Neural progenitor cell (in vitro differentiated cells): ENCODE measurements around the gene SLC50A1. TPM values are rescaled to one million over a fixed set of nuclear protein-coding genes. Genes with fewer than 3 reads are reported as not detected.

Experiments used
- DNase-seq: peaks from one replicate; pipeline ENCODE4 v3.0.0-alpha.2; 2016; ENCODE audit warnings: low spot score
- H2AFZ ChIP-seq: fragments of 200-600 bp; sonication (generic); replicated peaks from 2 replicates; pipeline ENCODE4 v1.6.1; 2016; ENCODE audit warnings: antibody characterized with exemption
- H3F3A ChIP-seq: fragments of 200-600 bp; sonication (generic); 2 replicates; pipeline ENCODE4 v1.6.1; 2016; ENCODE audit warnings: antibody characterized with exemption, low read depth
- H3K27ac ChIP-seq: fragments of 200-600 bp; sonication (generic); 2 replicates; pipeline ENCODE4 v1.5.1; 2016; ENCODE audit warnings: mild to moderate bottlenecking
- H3K27me3 ChIP-seq: fragments of 200-600 bp; sonication (generic); 2 replicates; pipeline ENCODE4 v1.6.1; 2016; ENCODE audit warnings: mild to moderate bottlenecking, moderate library complexity
- H3K36me3 ChIP-seq: fragments of 200-600 bp; sonication (generic); 2 replicates; pipeline ENCODE4 v1.5.1; 2016
- H3K4me1 ChIP-seq: fragments of 200-600 bp; sonication (generic); 2 replicates; pipeline ENCODE4 v1.6.1; 2016; ENCODE audit warnings: mixed run types
- H3K4me2 ChIP-seq: fragments of 200-600 bp; sonication (generic); 2 replicates; pipeline ENCODE4 v1.6.1; 2016
- H3K4me3 ChIP-seq: fragments of 200-600 bp; sonication (generic); 2 replicates; pipeline ENCODE4 v1.5.1; 2016
- H3K79me2 ChIP-seq: fragments of 200-600 bp; sonication (generic); 2 replicates; pipeline ENCODE4 v1.6.1; 2016; ENCODE audit warnings: low read depth
- H3K9ac ChIP-seq: fragments of 200-600 bp; sonication (generic); 2 replicates; pipeline ENCODE4 v1.6.1; 2016
- H3K9me3 ChIP-seq: fragments of 200-600 bp; sonication (generic); 2 replicates; pipeline ENCODE4 v1.5.1; 2016; ENCODE audit warnings: low read depth
- H4K20me1 ChIP-seq: fragments of 200-600 bp; sonication (generic); 2 replicates; pipeline ENCODE4 v1.6.1; 2016; ENCODE audit warnings: low read depth
- H3K27ac Mint-ChIP-seq: 3 replicates; pipeline ENCODE4 v1.8.0; 2021; ENCODE audit warnings: mixed read lengths
- H3K27me3 Mint-ChIP-seq: 2 replicates; pipeline ENCODE4 v1.8.0; 2022; ENCODE audit warnings: low read depth, mild to moderate bottlenecking, inconsistent platforms, moderate library complexity, mixed read lengths; ENCODE audit not compliant: insufficient read depth
- H3K36me3 Mint-ChIP-seq: 3 replicates; pipeline ENCODE4 v1.8.0; 2021; ENCODE audit warnings: mixed read lengths
- H3K4me1 Mint-ChIP-seq: 3 replicates; pipeline ENCODE4 v1.8.0; 2021; ENCODE audit warnings: mixed read lengths
- H3K4me3 Mint-ChIP-seq: 3 replicates; pipeline ENCODE4 v1.8.0; 2021; ENCODE audit warnings: mild to moderate bottlenecking, moderate library complexity, mixed read lengths
- H3K9me3 Mint-ChIP-seq: 3 replicates; pipeline ENCODE4 v1.8.0; 2020; ENCODE audit warnings: mixed read lengths
- EZH2 ChIP-seq: fragments of 200-600 bp; sonication (generic); IDR thresholded peaks from 2 replicates; pipeline ENCODE4 v1.6.1; 2017; ENCODE audit warnings: antibody characterized with exemption, mild to moderate bottlenecking, moderate library complexity
- EZH2phosphoT487 ChIP-seq: fragments of 200-600 bp; sonication (generic); IDR thresholded peaks from 2 replicates; pipeline ENCODE4 v1.6.1; 2017; ENCODE audit warnings: antibody characterized with exemption
- small RNA-seq: library from RNA; depleted of rRNA; stranded (forward); fragments of <200 nt; gene quantifications from one replicate; pipeline ENCODE3, GENCODE V24; 2015
- total RNA-seq: library from RNA; depleted of rRNA; stranded (reverse); fragments of >200 nt; gene quantifications from 2 replicates; pipeline ENCODE4 v1.2.3, GENCODE V29; 2015; ENCODE audit warnings: low replicate concordance
- TF ChIP-seq, protein P1 (sequence below): fragments of 200-600 bp; sonication (generic); IDR thresholded peaks from 2 replicates; pipeline ENCODE4 v1.5.1; 2017; ENCODE audit warnings: antibody characterized with exemption, mild to moderate bottlenecking

Gene SLC50A1
- total RNA-seq, 1 donor from 2014 or later: 14.4 TPM

DNA sequence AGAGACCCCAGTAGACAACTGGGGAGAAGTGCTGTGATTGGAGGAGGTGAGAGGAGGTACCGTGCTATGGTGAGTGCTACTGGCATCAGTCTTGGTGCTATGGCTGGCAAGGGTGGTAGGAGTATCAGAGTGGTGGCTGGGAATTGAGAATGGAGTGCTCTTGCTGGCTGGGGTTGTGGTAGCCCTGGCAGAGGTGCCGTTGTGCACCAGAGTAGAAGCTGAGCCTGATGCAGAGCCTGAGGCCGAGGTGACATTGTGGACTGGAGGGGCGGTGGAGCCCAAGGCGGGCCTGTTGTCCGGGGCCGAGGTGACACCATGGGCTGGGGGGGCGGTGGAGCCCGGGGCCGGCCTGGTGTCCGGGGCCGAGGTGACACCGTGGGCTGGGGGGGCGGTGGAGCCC is 52.6 kb downstream of the SLC50A1 start:
- Histone ChIP-seq H3K27ac (no peak overlapping the region), H3K4me3 (no peak overlapping the region), H3K4me2 (no peak overlapping the region), H3K9me3 (no peaks in the 10 kb centered on the region), H3F3A (peaks cover 12% of the 10 kb centered on the region), H3K79me2 (no peaks in the 10 kb centered on the region), H3K9ac (no peak overlapping the region), H2AFZ (no peak overlapping the region), H3K27me3 (no peaks in the 10 kb centered on the region), H3K4me1 (peaks cover 15% of the 10 kb centered on the region), H4K20me1 (no peaks in the 10 kb centered on the region), H3K36me3 (no peaks in the 10 kb centered on the region)
- DNase-seq: no peak
- TF ChIP-seq EZH2: no peak
- no peak for TF ChIP-seq EZH2phosphoT487
- TF ChIP-seq, protein P1, sequence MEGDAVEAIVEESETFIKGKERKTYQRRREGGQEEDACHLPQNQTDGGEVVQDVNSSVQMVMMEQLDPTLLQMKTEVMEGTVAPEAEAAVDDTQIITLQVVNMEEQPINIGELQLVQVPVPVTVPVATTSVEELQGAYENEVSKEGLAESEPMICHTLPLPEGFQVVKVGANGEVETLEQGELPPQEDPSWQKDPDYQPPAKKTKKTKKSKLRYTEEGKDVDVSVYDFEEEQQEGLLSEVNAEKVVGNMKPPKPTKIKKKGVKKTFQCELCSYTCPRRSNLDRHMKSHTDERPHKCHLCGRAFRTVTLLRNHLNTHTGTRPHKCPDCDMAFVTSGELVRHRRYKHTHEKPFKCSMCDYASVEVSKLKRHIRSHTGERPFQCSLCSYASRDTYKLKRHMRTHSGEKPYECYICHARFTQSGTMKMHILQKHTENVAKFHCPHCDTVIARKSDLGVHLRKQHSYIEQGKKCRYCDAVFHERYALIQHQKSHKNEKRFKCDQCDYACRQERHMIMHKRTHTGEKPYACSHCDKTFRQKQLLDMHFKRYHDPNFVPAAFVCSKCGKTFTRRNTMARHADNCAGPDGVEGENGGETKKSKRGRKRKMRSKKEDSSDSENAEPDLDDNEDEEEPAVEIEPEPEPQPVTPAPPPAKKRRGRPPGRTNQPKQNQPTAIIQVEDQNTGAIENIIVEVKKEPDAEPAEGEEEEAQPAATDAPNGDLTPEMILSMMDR: no peak
- Mint-ChIP-seq H3K36me3 (peaks cover 7% of the 10 kb centered on the region), H3K27ac (peak overlapping the region; percentile 92), H3K9me3 (peaks cover 7% of the 10 kb centered on the region), H3K4me3 (peak overlapping the region; percentile 42), H3K4me1 (peaks cover 16% of the 10 kb centered on the region), H3K27me3 (peaks cover 20% of the 10 kb centered on the region)

Small RNA genes within 50 kb of the gene (small RNA-seq; reads per million reads assigned to genes)
- not detected for gene HMGN2P18
- gene RF00019: not detected

Other genes starting within 250 kb of the SLC50A1 start
- 4.3 and 12.7 TPM in 2 replicates for gene PMVK, start 199.1 kb upstream of the SLC50A1 start, total RNA-seq
- 21.4 and 64.0 TPM in 2 replicates for gene PBXIP1, start 179.8 kb upstream of the SLC50A1 start, total RNA-seq
- 32.1 and 48.1 TPM in 2 replicates for gene PYGO2, start 174.1 kb upstream of the SLC50A1 start, total RNA-seq
- gene SHC1, start 165.1 kb upstream of the SLC50A1 start, total RNA-seq: 69.0 and 86.5 TPM in 2 replicates
- gene CKS1B, start 161.2 kb upstream of the SLC50A1 start, total RNA-seq: 210 and 297 TPM in 2 replicates
- 19.3 and 47.4 TPM in 2 replicates for gene FLAD1, start 152.5 kb upstream of the SLC50A1 start, total RNA-seq
- gene LENEP, start 142.3 kb upstream of the SLC50A1 start, total RNA-seq: not detected in 2 replicates
- gene ZBTB7B, start 133.1 kb upstream of the SLC50A1 start, total RNA-seq: 4.7 and 15.7 TPM in 2 replicates
- gene DCST2, start 102.1 kb upstream of the SLC50A1 start, total RNA-seq: 1.8 and 2.0 TPM in 2 replicates
- not detected in 2 replicates for gene DCST1, start 102.0 kb upstream of the SLC50A1 start, total RNA-seq
- gene ADAM15, start 84.5 kb upstream of the SLC50A1 start, total RNA-seq: 15.7 and 44.9 TPM in 2 replicates
- 10.7 and 18.4 TPM in 2 replicates for gene EFNA4, start 72.1 kb upstream of the SLC50A1 start, total RNA-seq
- gene EFNA3, start 57.0 kb upstream of the SLC50A1 start, total RNA-seq: 4.0 and 9.6 TPM in 2 replicates
- gene EFNA1, start 8.0 kb upstream of the SLC50A1 start, total RNA-seq: 0.34 and 0.65 TPM in 2 replicates
- gene DPM3, start 4.7 kb downstream of the SLC50A1 start, total RNA-seq: 16.8 and 133 TPM in 2 replicates
- gene KRTCAP2, start 37.5 kb downstream of the SLC50A1 start, total RNA-seq: 37.8 and 100 TPM in 2 replicates
- 3.9 and 10.2 TPM in 2 replicates for gene TRIM46, start 38.0 kb downstream of the SLC50A1 start, total RNA-seq
- gene THBS3, start 72.0 kb downstream of the SLC50A1 start, total RNA-seq: 19.3 and 30.4 TPM in 2 replicates
- 25.6 and 46.5 TPM in 2 replicates for gene MTX1, start 72.8 kb downstream of the SLC50A1 start, total RNA-seq
- 4.8 and 14.9 TPM in 2 replicates for gene ENTREP3, start 119.6 kb downstream of the SLC50A1 start, total RNA-seq
- 21.8 and 44.8 TPM in 2 replicates for gene SCAMP3, start 126.5 kb downstream of the SLC50A1 start, total RNA-seq
- 41.7 and 62.2 TPM in 2 replicates for gene CLK2, start 137.7 kb downstream of the SLC50A1 start, total RNA-seq
- 1.9 and 5.9 TPM in 2 replicates for gene HCN3, start 141.6 kb downstream of the SLC50A1 start, total RNA-seq
- 0.53 and 0.54 TPM in 2 replicates for gene PKLR, start 165.6 kb downstream of the SLC50A1 start, total RNA-seq
- gene FDPS, start 173.0 kb downstream of the SLC50A1 start, total RNA-seq: 215 and 266 TPM in 2 replicates
- gene RUSC1, start 185.0 kb downstream of the SLC50A1 start, total RNA-seq: 17.0 and 43.4 TPM in 2 replicates